K562 (cell line): ENCODE data around the gene CARD8. TPM values are rescaled to one million over a fixed set of nuclear protein-coding genes. Genes with fewer than 3 reads are reported as not detected.

Source experiments
- ELK1 ChIP-seq: sonication (generic); formaldehyde crosslinking; IDR thresholded peaks from 2 replicates; pipeline ENCODE4 v1.8.1; 2022; ENCODE audit warnings: missing genetic modification reagents
- ETV1 ChIP-seq: fragments of 450-650 bp; conservative IDR thresholded peaks from 2 replicates; pipeline ENCODE4 v1.6.1; 2016; ENCODE audit warnings: missing genetic modification characterization, control low read depth, low read depth, missing compliant biosample characterization
- NCOA2 ChIP-seq, 2 experiments: fragments of 450-650 bp; IDR thresholded peaks; 2 replicates each; pipeline ENCODE4 v1.6.1; 2018; ENCODE audit warnings: mild to moderate bottlenecking in 2 of 2, moderate library complexity in 1 of 2; ENCODE audit not compliant: partially characterized antibody in 2 of 2
- NFYB ChIP-seq: IDR thresholded peaks from 2 replicates; pipeline ENCODE4 v1.6.1; 2011; ENCODE audit warnings: mild to moderate bottlenecking, moderate library complexity; ENCODE audit not compliant: insufficient read length; ENCODE audit errors: extremely low read depth
- PHB ChIP-seq: fragments of 250-450 bp; sonication (Bioruptor Pico); IDR thresholded peaks from 2 replicates; pipeline ENCODE4 v1.5.0; 2021
- PTTG1 ChIP-seq: fragments of 450-650 bp; IDR thresholded peaks from 2 replicates; pipeline ENCODE4 v1.6.1; 2016; ENCODE audit warnings: low read depth, mild to moderate bottlenecking, missing genetic modification characterization, missing compliant biosample characterization
- SIN3A ChIP-seq, 2 experiments: fragments of 150-350 bp in 1 of 2; IDR thresholded peaks; 2 replicates each; pipeline ENCODE4 v1.6.1; 2011 to 2016; ENCODE audit warnings: borderline replicate concordance in 2 of 2, low read depth in 2 of 2, low read length in 2 of 2, mild to moderate bottlenecking in 2 of 2, moderate library complexity in 2 of 2; ENCODE audit not compliant: control insufficient read depth in 1 of 2
- SP1 ChIP-seq: sonication (generic); formaldehyde crosslinking; IDR thresholded peaks from 2 replicates; pipeline ENCODE4 v1.8.1; 2022; ENCODE audit warnings: mild to moderate bottlenecking, missing genetic modification reagents
- SPI1 ChIP-seq: IDR thresholded peaks from 2 replicates; pipeline ENCODE4 v1.6.1; 2011; ENCODE audit warnings: low read depth, low read length, control low read depth, borderline replicate concordance
- SRSF1 ChIP-seq: fragments of 200-400 bp; formaldehyde crosslinking; IDR thresholded peaks from 2 replicates; pipeline ENCODE4 v1.6.1; 2017; ENCODE audit warnings: mild to moderate bottlenecking, low read depth, low read length, moderate library complexity
- TBL1XR1 ChIP-seq, 2 experiments: IDR thresholded peaks; 2 replicates each; pipeline ENCODE4 v1.6.1; 2012; ENCODE audit warnings: improper control_type of control experiment in 2 of 2, low read length in 2 of 2, mild to moderate bottlenecking in 1 of 2
- ZFX ChIP-seq: sonication (generic); formaldehyde crosslinking; IDR thresholded peaks from 2 replicates; pipeline ENCODE4 v1.8.0; 2022; ENCODE audit warnings: mild to moderate bottlenecking, missing genetic modification reagents, moderate library complexity
- ZNF134 ChIP-seq: fragments of 250-450 bp; sonication (Bioruptor Pico); conservative IDR thresholded peaks from 2 replicates; pipeline ENCODE4 v1.4.0; 2020
- ZNF175 ChIP-seq: fragments of 200-800 bp; sonication (Bioruptor generic); IDR thresholded peaks from 2 replicates; pipeline ENCODE4 v1.6.1; 2016; ENCODE audit warnings: low read depth, mild to moderate bottlenecking, missing genetic modification characterization, missing compliant biosample characterization
- ZNF57 ChIP-seq: fragments of 450-650 bp; formaldehyde crosslinking; IDR thresholded peaks from 2 replicates; pipeline ENCODE4 v1.4.0; 2020; ENCODE audit warnings: mild to moderate bottlenecking, moderate library complexity
- polyA plus RNA-seq, 8 experiments: library from polyadenylated mRNA; depleted of rRNA in 4 of 8; stranded (reverse) in 5 of 8; unstranded in 3 of 8; fragments of >200 nt; fragmentation: Nextera tagmentation in 2 of 8; fragmentation: Illumina TruSeq in 1 of 8; extraction: Ambion mirVana in 2 of 8; extraction: Trizol in 1 of 8; gene quantifications; 2 replicates each; pipeline versions ENCODE4 v1.2.1 to v1.2.3, GENCODE V29; 2011 to 2014; ENCODE audit warnings: inconsistent platforms in 1 of 8, missing spikeins in 1 of 8
- total RNA-seq, 7 experiments: library from RNA; depleted of rRNA in 6 of 7; stranded (reverse); fragments of >200 nt in 6 of 7; fragmentation: Illumina TruSeq in 2 of 7; extraction: Trizol in 2 of 7; gene quantifications; 2 replicates each; pipeline versions ENCODE4 v1.2.1 to v1.2.3, GENCODE V29; 2011 to 2021; ENCODE audit warnings: low replicate concordance in 1 of 7
- TF ChIP-seq, protein P1 (sequence below): sonication (generic); formaldehyde crosslinking; IDR thresholded peaks from 2 replicates; pipeline ENCODE4 v1.8.0; 2023; ENCODE audit warnings: missing genetic modification reagents, mild to moderate bottlenecking, borderline replicate concordance
- TF ChIP-seq, protein P2 (sequence below): fragments of 250-450 bp; sonication (Bioruptor Pico); IDR thresholded peaks from 2 replicates; pipeline ENCODE4 v1.8.0; 2022; ENCODE audit warnings: inconsistent platforms, mild to moderate bottlenecking, moderate library complexity, borderline replicate concordance

CARD8 gene
- total and polyA plus RNA-seq, 9 of the 15 experiments (the other 6 are each of a cell fraction or from before 2014, with no cell fraction given), result 11.5 to 26.4 (median 20.8) TPM

- TF ChIP-seq, protein P1, sequence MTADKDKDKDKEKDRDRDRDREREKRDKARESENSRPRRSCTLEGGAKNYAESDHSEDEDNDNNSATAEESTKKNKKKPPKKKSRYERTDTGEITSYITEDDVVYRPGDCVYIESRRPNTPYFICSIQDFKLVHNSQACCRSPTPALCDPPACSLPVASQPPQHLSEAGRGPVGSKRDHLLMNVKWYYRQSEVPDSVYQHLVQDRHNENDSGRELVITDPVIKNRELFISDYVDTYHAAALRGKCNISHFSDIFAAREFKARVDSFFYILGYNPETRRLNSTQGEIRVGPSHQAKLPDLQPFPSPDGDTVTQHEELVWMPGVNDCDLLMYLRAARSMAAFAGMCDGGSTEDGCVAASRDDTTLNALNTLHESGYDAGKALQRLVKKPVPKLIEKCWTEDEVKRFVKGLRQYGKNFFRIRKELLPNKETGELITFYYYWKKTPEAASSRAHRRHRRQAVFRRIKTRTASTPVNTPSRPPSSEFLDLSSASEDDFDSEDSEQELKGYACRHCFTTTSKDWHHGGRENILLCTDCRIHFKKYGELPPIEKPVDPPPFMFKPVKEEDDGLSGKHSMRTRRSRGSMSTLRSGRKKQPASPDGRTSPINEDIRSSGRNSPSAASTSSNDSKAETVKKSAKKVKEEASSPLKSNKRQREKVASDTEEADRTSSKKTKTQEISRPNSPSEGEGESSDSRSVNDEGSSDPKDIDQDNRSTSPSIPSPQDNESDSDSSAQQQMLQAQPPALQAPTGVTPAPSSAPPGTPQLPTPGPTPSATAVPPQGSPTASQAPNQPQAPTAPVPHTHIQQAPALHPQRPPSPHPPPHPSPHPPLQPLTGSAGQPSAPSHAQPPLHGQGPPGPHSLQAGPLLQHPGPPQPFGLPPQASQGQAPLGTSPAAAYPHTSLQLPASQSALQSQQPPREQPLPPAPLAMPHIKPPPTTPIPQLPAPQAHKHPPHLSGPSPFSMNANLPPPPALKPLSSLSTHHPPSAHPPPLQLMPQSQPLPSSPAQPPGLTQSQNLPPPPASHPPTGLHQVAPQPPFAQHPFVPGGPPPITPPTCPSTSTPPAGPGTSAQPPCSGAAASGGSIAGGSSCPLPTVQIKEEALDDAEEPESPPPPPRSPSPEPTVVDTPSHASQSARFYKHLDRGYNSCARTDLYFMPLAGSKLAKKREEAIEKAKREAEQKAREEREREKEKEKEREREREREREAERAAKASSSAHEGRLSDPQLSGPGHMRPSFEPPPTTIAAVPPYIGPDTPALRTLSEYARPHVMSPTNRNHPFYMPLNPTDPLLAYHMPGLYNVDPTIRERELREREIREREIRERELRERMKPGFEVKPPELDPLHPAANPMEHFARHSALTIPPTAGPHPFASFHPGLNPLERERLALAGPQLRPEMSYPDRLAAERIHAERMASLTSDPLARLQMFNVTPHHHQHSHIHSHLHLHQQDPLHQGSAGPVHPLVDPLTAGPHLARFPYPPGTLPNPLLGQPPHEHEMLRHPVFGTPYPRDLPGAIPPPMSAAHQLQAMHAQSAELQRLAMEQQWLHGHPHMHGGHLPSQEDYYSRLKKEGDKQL (CRISPR knock-in tag), result no peak
- no peak for TF ChIP-seq TBL1XR1 (IDR thresholded peaks at IDR 0.05; ENCODE audit: low read length in 2 of 2)
- no peak for TF ChIP-seq PHB (CRISPR knock-in tag)
- TF ChIP-seq, protein P2, sequence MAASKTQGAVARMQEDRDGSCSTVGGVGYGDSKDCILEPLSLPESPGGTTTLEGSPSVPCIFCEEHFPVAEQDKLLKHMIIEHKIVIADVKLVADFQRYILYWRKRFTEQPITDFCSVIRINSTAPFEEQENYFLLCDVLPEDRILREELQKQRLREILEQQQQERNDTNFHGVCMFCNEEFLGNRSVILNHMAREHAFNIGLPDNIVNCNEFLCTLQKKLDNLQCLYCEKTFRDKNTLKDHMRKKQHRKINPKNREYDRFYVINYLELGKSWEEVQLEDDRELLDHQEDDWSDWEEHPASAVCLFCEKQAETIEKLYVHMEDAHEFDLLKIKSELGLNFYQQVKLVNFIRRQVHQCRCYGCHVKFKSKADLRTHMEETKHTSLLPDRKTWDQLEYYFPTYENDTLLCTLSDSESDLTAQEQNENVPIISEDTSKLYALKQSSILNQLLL, result no peak
- TF ChIP-seq NFYB, result no peak
- TF ChIP-seq NCOA2 (IDR thresholded peaks at IDR 0.05; ENCODE audit: partially characterized antibody in 2 of 2), result no peak
- TF ChIP-seq SPI1, result no peak
- no peak for TF ChIP-seq ETV1 (tag)
- TF ChIP-seq SRSF1, result no peak
- no peak for TF ChIP-seq ZNF57
- no peak for TF ChIP-seq PTTG1 (tag)
- TF ChIP-seq ELK1 (CRISPR knock-in tag), result no peak
- peak; percentile 98 for TF ChIP-seq SP1
- TF ChIP-seq ZNF134 (CRISPR knock-in tag), result peak; percentile 40; the same call in 1 of the 2 replicates
- peak; percentile 70 for TF ChIP-seq ZFX (CRISPR knock-in tag)
- TF ChIP-seq SIN3A (IDR thresholded peaks at IDR 0.05; ENCODE audit: borderline replicate concordance in 2 of 2, control insufficient read depth in 1 of 2, low read depth in 2 of 2, low read length in 2 of 2), result no peak; a peak in 3 of 4 replicates
- peak; percentile 75; the same call in 1 of the 2 replicates for TF ChIP-seq ZNF175 (CRISPR knock-in tag)
These were observed 85.5 kb downstream of the CARD8 start, which contains the start of the genes LIG1 and ZSWIM9 (continued) for GRCh38 chr19:48169939-48170803.
